ENCODE data around the gene CA11.

GRCh38 chr19:48661711-48662090 lies 15.7 kb upstream of the CA11 start:
- TF ChIP-seq, protein P1, sequence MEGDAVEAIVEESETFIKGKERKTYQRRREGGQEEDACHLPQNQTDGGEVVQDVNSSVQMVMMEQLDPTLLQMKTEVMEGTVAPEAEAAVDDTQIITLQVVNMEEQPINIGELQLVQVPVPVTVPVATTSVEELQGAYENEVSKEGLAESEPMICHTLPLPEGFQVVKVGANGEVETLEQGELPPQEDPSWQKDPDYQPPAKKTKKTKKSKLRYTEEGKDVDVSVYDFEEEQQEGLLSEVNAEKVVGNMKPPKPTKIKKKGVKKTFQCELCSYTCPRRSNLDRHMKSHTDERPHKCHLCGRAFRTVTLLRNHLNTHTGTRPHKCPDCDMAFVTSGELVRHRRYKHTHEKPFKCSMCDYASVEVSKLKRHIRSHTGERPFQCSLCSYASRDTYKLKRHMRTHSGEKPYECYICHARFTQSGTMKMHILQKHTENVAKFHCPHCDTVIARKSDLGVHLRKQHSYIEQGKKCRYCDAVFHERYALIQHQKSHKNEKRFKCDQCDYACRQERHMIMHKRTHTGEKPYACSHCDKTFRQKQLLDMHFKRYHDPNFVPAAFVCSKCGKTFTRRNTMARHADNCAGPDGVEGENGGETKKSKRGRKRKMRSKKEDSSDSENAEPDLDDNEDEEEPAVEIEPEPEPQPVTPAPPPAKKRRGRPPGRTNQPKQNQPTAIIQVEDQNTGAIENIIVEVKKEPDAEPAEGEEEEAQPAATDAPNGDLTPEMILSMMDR (IDR thresholded peaks at IDR 0.05; ENCODE audit: low read depth, low read length): no peak
- no peak for TF ChIP-seq POLR2A (IDR thresholded peaks at IDR 0.05; ENCODE audit: extremely low read depth, insufficient read length)
- TF ChIP-seq MYC (IDR thresholded peaks at IDR 0.05; ENCODE audit: low read depth, low read length): no peak

Measured in NB4 (cell line).